Choroid plexus epithelial cell (primary cell): ENCODE data around the gene LSM11.

ENCODE experiments used
- DNase-seq: peaks from one replicate; pipeline ENCODE4 v3.0.0-alpha.2; 2010; ENCODE audit warnings: low read depth
- H3K4me3 ChIP-seq: 2 replicates; pipeline ENCODE4 v1.5.1; 2011; ENCODE audit warnings: low read depth, mild to moderate bottlenecking, control low read depth, low read length, moderate library complexity
- CTCF ChIP-seq: conservative IDR thresholded peaks from 2 replicates; pipeline ENCODE4 v1.5.1; 2011; ENCODE audit warnings: low read depth, mild to moderate bottlenecking, control low read depth, inconsistent platforms, low read length, moderate library complexity

LSM11 gene

DNA sequence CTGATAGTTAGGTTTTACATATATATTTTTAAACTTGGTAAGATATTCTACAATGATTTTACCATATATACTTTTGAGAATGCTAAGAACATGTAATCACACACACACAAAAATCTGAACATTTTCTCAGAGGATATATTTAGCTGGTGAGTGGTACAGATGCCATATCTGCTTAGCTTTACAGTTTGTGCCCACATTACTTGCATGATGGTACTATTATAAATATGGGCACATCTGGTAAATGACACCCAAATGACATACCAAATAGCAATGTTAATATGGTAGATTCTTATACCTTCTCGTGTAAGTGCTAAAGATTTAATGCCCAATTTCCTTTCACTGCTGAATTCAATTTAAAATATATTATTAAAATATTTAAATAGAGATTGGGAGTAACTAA lies 56.6 kb downstream of the LSM11 start:
- DNase-seq = no peak
- no peak overlapping the region for H3K4me3 ChIP-seq
- TF ChIP-seq CTCF = no peak

GRCh38 chr5:157802736-157803135 lies 59.2 kb downstream of the LSM11 start:
- no peak overlapping the region for H3K4me3 ChIP-seq
- no peak for TF ChIP-seq CTCF
- no peak for DNase-seq

- TF ChIP-seq CTCF = no peak
- no peak overlapping the region for H3K4me3 ChIP-seq
- DNase-seq = no peak
Measured at GRCh38 chr5:157808043-157808442, 64.5 kb downstream of the LSM11 start.
